GM12892 (cell line): Measurements from ENCODE around the gene ATRIP.

Experiments used
- POLR2A ChIP-seq: IDR thresholded peaks from 2 replicates; pipeline ENCODE4 v1.6.1; 2011; ENCODE audit warnings: low read depth, low read length, control low read depth
- POLR2AphosphoS5 ChIP-seq: IDR thresholded peaks from 2 replicates; pipeline ENCODE4 v1.6.1; 2011; ENCODE audit warnings: low read depth, low read length, control low read depth

DNA sequence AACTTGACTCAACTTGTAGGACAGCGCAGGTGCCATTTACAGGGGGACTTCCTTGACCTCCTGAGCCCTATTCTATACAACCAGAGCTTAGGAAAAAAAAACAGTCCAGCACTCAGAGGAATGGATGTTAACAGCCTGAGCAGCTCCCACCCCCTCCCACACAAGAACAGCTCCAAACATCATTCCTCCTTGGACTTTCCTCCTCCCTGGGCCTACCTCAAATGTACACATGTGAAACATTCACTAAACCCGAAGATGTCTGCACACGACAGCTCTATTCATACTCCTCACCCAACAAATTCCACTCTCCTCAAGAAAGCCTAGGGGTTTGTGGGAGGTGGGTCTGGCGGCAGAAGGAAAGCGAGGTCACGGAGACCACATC is 503 bp upstream of the ATRIP start:
- TF ChIP-seq POLR2AphosphoS5, result no peak
- no peak for TF ChIP-seq POLR2A
